Activated T-helper 9 cell treated with anti-CD3 and anti-CD28 coated beads, Interleukin-2, amount 50 U/mL, for 16 hours (primary cell): ENCODE results near the gene OTUB2.
"Not testable (repeated sequence)": the region's sequence is repeated elsewhere in the genome, so short reads cannot be mapped to it uniquely, and the experiment has no call there.

ENCODE experiments used
- DNase-seq: peaks from one replicate; pipeline ENCODE4 v3.0.0-alpha.2; 2020; ENCODE audit warnings: low read depth

The OTUB2 gene

DNA sequence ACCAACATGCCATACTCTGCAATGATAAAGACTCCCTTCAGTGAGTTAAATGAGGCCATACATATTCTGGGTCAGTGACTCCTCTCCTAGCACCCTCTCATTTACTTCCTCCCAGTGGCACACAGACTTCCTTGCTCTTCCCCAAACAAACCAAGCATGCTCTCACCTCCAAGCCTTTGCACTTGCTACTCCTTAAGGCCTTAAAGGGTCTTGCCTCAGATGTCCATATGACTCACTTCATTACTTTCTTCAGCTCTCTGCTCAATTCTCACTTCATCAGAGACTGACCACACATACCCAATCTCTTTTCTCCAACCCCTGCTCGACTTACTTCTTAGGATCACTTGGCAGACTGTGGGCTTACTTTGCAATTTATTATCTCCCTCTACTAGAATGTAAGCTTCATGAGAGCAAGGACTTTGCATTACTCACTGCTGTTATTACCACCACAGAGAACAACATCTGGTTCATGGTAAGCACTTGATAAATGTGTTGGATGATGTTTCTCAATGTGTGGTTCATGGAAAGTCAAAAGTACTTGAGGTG lies 32.1 kb downstream of the OTUB2 start:
- DNase-seq, result no peak

DNA sequence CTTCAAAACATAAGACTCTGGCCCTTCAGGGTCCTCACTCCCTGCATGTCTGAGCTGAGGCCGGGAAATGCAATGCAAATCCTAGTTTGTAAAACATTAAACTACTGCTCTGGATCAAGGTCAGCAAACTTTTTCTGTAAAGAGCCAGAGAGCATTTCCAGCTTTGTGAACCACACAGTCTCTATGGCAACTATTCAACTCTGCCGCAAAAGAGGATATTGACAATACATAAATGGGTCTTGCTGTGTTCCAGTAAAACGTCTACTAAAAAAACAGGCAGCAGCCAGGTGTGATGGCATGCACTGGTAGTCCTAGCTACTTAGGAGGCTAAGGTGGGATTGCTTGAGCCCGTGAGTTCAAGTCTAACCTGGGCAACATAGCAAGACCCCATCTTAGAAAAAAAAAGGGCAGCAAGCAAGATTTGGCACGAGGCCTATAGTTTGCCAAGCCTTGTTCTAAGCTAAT lies 32.6 kb downstream of the OTUB2 start:
- DNase-seq, result no peak

DNA sequence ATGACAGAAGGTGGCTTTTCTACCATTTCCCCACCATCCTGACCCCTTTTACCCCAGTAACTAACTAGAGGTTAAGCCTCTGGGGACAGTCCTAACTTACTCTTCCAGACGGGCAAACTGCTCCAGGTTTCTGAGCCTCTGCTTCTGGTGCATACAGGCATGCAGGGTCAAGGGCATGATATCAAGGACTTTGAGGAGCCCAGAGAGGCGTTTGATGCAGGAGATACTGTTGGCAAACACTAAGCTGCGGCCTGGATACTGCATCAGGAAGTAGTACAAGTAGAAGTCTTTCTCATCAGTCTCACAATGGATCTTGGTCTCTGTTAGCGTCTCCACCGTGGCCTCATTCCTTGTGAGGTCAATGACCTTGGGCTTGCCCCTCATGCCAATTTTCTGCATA lies 33.9 kb downstream of the OTUB2 start:
- DNase-seq, result no peak

DNA sequence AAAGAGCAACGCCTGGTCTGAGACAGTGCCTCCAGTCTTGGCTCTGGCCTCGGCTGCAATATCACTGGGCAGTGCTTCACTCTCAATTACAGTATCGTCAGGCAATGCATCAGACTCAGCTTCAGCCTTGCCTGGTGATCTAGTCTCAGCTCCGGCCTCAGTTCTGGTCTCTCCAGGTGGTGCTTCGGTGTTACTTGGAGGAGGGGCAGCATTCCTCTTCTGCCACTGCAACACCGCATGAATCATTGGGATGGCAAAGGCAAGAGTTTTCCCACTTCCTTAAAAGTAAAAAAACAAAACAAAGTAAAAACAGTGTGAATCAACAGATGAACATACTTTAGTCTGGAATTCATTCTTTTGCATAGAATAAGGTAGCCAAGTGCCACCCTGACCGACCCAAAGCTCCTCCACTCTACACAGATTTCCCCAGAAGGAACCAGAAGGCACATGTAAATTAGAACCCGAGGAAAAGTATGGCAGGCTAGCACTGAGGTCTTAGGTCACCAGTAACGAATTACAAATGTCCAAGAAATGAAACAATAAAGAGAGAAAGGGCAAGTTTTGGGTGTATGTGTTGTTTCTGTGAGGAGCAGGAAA lies 36.3 kb downstream of the OTUB2 start:
- DNase-seq, result no peak

DNA sequence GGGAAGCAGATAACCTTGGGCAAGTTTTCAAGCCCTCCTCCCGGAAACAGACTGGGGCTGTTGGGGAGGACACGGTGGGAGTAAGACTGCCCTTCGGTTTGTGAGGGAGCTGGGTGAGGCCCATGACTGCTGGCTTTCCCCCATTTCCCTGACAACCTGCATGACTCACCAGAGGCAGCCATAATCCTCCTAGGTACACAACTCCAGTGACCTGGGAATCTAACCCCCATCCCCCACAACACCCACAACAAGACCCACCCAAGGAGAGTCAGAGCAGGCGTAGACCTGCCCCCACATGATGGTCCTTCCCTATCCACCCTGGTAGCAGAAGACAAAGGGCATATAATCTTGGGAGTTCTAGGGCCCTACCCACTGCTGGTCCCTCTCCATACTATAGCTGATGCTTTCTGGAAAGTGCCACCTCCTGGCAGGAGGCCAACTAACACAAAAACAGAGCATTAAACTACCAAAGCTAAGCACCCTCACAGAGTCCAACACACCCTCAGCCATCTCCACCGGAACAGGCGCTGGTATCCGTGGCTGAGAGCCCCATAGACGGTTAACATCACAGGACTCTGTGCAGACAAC lies 40.0 kb downstream of the OTUB2 start:
- DNase-seq, result no peak

DNA sequence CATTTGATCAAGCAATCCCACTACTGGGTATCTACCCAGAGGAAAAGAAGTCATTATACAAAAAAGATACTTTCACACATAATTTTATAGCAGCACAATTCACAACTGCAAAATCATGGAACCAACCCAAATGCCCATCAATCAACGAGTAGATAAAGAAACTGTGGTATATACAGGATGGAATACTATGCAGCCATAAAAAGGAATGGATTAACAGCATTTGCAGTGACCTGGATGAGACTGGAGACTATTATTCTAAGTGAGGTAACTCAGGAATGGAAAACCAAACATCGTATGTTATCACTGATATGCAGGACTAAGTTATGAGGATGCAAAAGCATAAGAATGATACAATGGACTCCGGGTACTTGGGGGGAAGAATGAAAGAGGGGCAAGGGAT lies 45.9 kb downstream of the OTUB2 start:
- DNase-seq, result not testable (repeated sequence)

DNA sequence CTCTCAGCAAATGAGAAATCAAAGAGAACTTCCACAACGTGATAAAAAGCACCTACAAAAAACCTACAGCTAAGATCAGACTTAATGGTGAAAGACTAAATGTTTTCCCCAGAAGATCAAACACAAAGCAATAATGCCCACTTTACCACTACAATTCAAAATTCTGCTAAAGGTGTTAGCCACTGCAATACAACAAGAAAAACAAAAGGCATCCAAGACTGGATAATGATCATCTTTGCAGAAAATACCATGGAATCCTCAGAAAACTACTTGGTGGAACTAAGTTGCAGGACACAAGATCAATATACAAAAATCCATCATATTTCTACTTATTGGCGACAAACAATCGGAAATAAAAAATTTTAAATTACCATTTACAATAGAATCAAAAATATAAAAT lies 48.4 kb downstream of the OTUB2 start:
- DNase-seq, result no peak

DNA sequence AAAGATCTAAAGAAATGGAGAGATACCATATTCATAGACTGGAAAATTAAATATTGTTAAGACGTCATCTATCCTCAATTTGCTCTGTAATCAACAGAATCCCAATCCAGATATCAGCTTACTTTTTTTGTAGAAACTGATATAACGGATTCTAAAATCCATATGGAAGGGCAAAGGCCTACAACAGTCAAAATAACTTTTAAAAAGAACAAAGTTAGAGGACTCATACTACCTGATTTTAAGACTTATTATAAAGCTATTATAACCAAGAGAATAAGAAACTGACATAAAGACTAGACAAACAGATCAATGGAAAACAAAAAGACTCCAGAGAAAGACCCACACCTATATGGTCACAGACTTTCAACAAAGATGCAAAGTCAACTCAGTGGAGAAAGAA lies 48.9 kb downstream of the OTUB2 start:
- DNase-seq, result no peak

DNA sequence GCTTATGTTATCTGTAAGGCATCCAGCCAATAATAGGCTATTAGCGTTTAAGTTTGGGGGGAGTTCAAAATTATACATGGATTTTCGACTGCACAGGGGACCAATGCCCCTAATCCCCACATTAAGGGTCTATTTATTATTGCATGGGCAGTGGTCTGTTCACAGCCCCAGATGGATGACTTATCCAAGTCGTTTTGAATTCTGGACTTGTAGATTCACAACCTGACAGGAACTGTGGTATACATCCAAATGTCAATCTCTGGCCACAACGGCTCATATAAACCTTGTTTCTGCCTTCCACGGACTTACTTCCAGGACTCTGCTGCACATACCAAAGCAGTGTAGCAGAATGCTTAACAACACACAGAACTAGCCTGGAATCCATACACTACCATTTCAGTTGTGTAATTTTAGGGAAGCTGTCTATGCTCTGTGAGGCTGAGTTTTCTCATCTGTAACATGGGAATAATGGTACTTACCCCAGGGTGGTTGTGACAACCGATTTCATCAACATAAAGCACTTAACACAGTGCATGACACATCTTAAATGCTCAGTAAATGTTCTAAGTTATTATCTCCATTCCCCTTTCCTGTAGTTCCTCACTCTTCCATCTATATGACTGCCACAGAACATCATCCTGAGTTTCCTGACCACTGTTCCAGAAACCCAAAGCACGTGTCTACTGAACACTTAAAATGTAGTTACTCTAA lies 51.1 kb downstream of the OTUB2 start:
- no peak for DNase-seq

DNA sequence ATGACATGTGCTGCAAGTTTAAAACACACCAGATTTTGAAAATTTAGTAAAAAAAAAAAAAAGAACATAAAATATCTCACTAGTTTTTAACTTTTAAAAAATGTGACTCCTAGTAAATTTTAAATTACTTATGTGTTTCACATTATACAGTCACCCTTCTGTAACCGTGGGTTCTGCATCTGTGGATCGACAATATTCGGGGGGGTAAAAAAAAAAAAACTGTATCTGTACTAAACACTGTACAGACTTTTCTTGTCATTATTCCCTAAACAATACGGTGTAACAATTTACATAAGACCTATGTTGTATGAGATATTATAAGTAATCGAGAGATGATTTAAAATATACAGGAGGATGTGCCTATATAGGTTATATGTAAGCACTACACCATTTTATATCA lies 51.7 kb downstream of the OTUB2 start:
- no peak for DNase-seq

DNA sequence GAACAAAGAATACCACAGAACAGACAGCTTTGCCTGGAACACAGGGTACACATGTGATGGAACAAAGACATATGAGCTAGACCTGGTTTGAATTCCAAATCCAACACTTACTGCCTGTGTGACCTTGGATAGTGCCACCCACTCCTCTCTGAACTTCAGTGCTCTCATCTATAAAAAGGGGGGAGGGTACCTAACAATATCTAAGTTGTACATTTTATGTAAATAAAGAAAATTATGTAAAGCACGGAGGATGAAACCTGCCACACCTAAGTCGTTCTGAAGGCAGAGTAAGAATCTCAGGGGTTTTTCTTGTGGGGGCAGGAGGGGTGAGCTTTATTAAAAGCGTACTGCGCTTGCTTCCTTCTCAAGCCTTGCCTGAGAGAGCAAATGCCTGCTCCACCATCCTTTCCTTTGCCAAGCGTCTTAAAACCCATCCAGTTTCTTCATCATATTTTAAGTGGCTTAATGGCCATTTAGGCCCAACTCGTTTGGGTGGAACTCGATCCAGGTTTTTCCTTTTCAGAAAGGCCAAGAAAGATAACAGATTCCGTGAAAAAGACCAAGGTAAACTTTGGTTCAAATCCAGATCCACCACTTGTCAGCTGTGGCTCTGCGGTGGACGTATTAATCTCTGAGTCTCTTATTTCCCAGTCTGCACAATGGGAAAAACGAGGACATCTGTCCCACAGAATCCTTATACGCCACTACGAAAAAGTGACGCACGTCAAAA lies 53.9 kb downstream of the OTUB2 start:
- no peak for DNase-seq

DNA sequence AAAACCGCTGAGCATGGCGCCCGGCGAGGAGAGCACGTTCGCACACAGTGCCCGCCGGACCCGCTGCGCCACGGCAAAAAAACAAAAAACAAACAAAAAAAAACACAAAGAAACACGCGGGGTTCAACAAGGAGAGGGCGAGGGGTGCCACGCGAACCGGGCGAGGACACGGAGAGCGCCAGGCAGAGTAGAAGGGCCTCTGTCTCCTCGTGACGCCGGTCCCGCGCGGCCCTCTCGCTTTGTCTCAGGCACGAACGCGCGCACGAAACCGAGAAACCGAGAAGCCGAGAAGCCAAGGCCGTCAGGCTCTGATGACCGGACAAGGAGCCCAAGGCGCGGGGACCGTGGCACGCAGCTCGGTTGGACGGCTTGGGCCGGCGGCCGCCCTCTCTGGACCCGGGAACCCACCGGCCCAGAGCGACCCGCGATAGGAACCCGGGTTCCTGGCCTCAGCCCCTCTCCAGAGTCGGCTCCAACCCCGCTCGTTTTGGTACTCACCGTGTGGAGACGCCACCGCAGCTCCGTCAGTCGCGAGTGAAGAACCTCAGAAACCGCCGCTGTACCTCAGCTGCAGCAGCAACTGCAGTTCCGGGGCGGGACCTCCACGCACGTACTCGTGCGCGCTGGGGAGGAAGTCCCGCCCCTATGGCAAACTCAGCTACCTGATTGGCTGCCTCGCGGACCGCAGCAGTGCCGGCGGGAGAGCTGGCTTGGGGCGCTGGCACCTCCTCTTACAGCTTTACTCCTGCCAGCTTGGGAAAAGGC lies 54.7 kb downstream of the OTUB2 start, which contains the start of the genes DDX24 and IFI27L1:
Gene DDX24 (minus strand): TSS at position 582 of the 765 bp plus-strand sequence. CDS start 1,460 bp downstream, outside the sequence.
Gene IFI27L1 (plus strand): TSS at position 690 of the 765 bp plus-strand sequence. CDS start 15,628 bp downstream, outside the sequence.
- peak; percentile 94 for DNase-seq

DNA sequence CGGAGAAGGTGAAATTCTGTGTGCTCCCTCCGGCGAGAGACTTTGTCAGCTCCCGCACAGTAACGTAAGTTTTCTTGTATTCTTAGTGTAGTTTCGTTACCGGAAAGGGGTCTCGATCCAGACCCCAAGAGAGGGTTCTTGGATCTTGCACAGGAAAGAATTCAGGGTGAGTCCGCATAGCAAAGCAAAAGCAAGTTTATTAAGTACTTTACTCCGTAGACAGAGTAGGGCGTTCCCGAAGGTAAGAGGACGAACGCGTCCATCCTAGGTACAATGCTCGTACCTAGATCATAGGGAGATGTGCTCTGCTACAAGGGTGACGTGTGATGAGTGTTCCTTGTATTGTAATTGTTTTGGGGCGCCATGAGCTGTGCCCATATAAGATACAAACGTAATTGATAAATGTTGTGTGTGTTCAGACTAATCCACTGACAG lies 55.3 kb downstream of the OTUB2 start:
- DNase-seq, result no peak

DNA sequence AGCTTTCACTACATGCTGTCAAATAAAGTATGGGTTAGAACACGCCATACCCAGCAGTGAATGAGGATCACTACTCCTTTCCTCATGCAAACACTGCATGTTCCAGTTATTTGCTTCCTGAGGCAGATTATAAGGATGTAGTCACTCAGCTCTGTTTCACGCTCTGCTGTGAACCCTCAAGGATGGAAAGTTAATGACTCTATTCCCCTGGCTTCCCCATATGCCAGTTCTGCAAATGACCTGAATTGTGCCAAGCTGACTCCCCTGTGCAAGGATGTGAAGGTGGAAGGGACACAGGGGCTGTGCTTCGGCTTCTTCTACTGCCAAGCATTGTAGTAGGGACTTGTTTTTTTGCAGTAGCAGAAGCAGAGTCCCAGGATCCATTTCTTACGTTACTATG lies 61.8 kb downstream of the OTUB2 start:
- DNase-seq, result no peak

DNA sequence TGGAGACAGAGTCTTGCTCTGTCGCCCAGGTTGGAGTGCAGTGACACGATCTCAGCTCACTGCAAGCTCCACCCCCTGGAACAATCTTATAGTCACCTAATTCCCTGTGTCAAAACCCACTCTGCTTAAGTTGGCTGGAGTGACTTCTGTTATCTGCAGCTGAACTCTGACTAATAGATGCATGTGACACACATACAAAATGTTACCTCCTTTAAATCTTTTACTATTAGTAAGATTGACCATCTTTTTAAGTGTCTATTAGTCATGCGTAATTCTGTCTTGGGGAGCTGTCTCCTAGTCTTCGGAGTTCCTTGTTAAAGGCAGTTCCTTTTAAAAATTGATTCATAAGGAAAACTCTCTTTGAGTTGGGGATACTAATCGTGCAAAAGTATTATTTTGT lies 62.4 kb downstream of the OTUB2 start:
- DNase-seq, result no peak

DNA sequence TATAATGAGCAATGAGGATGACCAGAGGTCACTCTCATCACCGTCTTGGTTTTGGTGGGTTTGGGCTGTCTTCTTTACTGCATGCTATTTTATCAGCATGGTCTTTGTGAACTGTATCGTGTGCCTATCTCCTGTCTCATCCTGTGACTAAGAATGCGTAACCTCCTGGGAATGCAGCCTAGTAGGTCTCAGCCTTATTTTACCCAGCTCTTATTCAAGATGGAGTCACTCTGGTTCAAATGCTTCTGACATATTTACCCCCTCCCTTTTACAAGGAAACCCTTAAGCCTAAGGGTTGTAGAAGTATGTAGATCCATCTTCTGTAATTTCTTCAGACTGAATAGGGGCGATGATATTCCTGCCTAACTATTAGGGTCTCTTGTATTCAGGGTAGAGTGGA lies 63.3 kb downstream of the OTUB2 start:
- no peak for DNase-seq

DNA sequence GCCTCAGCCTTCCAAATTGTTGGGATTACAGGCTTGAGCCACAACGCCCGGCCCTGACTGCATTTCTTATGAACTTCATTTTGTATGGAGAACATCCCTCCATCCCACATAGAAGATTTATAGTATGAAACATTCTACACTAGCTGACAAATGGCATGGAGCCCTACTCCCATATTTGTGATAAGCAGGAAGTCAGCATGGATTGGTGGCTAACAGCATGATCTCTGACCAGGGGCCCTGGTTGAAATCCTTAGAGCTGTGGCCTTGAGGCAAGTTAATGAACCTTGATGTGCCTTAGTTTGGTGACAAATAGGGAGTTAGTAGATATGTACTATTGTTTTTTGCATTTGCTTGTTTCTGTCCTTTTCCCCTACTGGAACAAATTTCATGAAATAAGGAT lies 67.3 kb downstream of the OTUB2 start:
- no peak for DNase-seq

DNA sequence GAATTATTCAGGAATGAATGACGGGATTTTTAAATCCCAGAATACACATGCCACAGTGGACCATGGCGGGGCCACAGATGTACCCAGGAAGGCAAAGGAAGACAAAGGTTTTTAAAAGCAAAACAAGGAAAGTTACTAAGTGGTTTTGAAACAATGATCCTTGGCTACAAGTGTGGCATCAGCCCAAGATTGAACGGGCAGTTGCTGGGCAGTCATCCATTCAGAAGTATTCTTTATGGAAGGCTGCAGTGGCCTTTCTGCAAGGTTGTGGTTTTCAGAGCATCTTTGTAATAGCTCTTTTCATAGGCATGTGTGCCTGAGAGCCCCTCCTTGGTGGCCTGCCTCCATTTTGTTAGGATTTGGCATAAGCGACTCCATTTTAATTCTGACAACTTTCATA lies 71.0 kb downstream of the OTUB2 start:
- DNase-seq, result no peak
